GM18909 (cell line): Measurements from ENCODE around the gene LOC128125822.
"Not testable (repeated sequence)": the region's sequence is repeated elsewhere in the genome, so short reads cannot be mapped to it uniquely, and the experiment has no call there.

Source experiments
- ATAC-seq: cut with Tn5 transposase; IDR thresholded peaks from one replicate; pipeline ENCODE4 v1.9.1; 2021; ENCODE audit warnings: mild to moderate bottlenecking; ENCODE audit not compliant: unreplicated experiment, poor library complexity

Gene LOC128125822

GRCh38 chr6:63572044-63572746 is at the start of gene LOC128125822, which contains the start of gene PTP4A1:
TSS of gene LOC128125822 (plus strand) at chr6:63572480.
TSS of gene PTP4A1 (plus strand) at chr6:63572480. CDS start at chr6:63576881, 4,401 bp downstream.
- peak; percentile 90 for ATAC-seq

DNA sequence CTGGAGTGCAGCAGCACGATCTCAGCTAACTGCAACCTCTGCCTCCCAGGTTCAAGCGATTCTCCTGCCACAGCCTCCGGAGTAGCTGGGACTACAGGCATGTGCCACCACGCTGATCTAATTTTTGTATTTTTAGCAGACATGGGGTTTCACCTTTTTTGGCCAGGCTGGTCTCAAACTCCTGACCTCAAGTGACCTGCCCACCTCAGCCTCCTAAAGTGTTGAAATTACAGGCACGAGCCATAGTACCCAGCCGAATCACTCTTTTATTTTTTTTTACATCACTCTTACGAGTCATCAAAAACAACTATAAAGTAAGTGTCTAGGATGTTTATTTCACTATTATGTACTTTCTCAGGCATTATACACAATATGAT is 49.4 kb upstream of the LOC128125822 start:
- ATAC-seq, result not testable (repeated sequence)

GRCh38 chr6:63523630-63524029 is 48.6 kb upstream of the LOC128125822 start:
- ATAC-seq, result no peak

DNA sequence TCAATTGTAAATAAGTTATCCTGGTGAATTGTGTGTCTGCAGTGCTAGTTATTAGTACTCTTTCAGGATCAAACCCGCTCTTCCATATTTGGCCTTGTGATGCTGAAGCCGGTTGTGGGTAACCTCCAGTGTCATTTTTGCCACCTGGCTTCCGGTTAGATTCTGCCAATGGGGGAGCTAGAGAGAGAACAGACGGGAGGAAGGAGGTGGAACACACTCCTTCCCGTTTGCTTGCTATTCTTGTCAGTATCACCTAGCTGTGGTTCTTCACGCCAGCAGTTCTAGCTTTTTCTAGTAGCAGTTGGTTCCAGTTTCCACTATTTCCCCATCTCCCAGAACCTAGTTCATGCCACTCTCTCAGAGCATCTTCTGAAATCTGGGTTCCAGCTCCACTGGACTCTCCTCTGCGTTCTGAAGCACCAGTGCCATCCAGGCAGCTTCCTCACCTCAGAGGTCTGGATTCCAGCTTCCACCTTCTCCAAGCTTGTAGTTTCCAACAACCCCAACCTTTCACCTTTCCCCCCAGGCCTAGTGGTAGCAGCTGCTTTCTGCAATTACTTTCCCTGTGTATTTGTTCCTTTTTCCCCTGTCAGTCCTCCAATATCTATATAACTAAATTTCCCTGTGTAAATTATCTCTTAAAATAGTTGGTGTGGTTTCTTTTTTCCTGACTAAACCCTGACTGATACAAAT is 46.9 kb upstream of the LOC128125822 start:
- no peak for ATAC-seq

- no peak for ATAC-seq
Measured at GRCh38 chr6:63526931-63527330, 45.3 kb upstream of the LOC128125822 start.

- no peak for ATAC-seq
Measured at GRCh38 chr6:63527658-63528514, 44.4 kb upstream of the LOC128125822 start.

DNA sequence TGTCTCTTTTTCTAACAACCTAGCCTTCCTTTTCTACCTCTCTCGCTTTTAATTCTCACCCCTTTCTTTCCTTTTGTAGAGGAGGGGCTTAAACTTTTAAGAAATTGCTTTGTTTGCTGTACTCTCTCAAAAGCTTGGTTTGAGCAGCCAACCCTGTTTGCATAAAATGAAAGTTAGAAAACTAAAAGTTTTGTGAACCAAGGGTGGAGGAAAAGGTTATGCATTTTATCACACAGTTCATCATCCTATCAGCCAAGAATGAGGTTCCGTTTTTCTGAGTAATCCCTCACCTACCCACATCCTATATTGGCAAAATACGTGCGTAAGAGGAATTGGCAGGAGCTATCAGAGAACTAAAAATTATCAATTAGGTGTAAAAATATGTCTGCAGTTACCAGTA is 42.8 kb upstream of the LOC128125822 start:
- no peak for ATAC-seq

GRCh38 chr6:63530182-63530581 is 42.1 kb upstream of the LOC128125822 start:
- ATAC-seq, result no peak

- no peak for ATAC-seq
Measured at GRCh38 chr6:63530991-63531390, 41.3 kb upstream of the LOC128125822 start.

DNA sequence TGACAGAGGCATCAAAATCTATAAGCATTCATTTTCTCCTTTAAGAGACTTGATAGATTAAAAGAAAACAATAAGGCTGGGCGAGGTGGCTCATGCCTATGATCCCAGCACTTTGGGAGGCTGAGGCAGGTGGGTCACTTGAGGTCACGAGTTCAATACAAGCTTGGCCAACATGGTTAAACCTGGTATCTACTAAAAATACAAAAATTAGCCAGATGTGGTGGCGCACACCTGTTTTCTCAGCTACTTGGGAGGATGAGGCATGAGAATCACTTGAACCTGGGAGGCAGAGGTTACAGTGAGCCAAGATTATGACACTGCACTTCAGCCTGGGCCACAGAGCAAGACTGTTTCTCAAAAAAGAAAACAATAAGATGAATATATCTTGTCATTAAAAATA is 39.3 kb upstream of the LOC128125822 start:
- ATAC-seq, result no peak

GRCh38 chr6:63533952-63534351 is 38.3 kb upstream of the LOC128125822 start:
- no peak for ATAC-seq

DNA sequence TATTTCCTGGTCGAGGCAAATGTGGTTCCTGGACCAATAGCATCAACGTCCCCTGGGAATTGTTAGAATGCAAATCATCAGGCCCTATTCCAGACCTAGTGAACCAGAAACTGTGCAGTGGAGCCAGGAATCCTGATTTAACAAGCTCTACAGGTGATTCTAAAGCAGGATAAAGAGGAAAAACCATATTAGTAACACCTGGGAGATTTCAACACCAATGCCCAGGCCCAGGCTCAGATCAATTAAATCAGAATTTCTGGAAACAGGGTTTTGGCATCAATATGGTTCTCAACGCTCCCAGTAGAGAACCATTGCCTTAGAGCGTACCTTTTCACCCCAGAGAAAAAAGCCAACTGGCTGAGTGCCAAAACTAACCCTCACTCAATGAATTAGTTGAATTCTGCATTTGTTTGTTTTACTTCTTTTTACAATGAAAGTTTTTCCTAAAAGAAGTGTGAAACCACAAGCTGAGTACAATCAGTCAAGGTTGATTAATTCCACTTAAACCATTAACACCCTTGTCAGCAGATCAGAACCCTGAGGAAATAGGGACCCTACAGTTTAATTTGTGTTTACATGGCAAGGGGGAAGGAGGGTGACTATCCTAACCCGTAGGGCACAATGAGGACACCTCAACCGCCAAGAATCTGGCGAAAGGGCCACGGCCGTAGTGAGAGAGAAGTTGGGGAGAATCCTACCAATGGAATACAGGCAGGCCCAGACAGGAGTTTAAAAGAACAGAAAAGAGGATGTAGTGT is 34.9 kb upstream of the LOC128125822 start:
- peak; percentile 76 for ATAC-seq

- ATAC-seq, result no peak
Measured at GRCh38 chr6:63537959-63538300, 34.4 kb upstream of the LOC128125822 start.

DNA sequence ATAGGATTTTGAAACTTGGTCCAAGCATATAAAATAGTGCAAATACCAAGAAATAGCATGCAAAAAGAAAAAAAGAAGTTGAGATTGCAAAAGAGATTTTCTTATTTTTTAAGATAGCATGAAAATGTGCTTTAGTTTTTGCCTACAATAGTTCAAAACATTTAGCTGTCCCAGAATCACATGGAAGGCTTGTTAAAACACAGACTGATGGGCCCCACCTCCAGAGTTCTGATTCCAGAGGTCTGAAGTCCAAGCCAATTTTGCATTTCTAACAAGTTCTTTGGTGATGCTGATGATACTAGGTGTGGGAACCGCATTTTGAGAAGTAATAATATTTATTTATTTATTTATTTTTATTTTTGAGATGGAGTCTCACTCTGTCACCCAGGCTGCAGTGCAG is 33.7 kb upstream of the LOC128125822 start:
- no peak for ATAC-seq

DNA sequence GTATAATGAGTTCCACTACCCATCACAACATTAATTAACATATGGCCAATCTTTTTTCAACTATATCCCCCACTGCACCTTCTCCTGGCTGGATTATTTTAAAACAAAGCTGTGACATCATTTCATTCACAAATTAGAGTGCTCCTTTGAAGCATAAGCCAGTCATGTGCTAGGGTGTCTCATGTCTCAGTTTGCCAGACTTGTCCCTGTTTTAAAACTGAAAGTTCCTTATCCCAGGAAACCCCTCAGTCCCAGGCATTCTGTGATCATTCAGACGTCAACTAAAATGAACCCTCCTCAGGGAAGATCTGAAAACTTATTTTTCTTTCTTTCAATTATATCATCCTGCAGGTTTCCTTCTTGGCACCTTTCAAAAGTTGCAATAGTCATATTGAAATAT is 29.3 kb upstream of the LOC128125822 start:
- no peak for ATAC-seq

GRCh38 chr6:63543982-63544381 is 28.3 kb upstream of the LOC128125822 start:
- no peak for ATAC-seq

- ATAC-seq, result no peak
Measured at GRCh38 chr6:63546236-63546635, 26.0 kb upstream of the LOC128125822 start.

- ATAC-seq, result no peak
Measured at GRCh38 chr6:63546697-63547096, 25.6 kb upstream of the LOC128125822 start.

DNA sequence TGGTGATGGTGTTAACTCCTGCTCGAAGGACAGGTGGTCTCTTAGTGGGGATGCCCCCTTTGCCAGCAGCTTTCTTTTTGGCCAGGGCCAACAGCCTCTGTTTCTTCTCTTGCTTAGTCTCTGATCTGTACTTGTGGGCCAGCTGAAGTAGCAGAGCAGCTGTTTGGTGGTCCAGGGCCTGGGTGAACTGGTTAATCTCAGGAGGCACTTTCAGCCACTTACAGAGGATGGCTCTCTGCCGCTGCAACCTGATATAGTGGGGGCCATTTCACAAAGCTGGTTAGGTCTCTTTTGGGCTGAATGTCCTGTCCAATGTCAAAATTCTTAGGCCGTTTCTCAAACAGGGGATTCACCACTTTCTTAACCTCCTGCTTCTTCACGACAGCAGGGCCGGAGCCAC is 23.2 kb upstream of the LOC128125822 start:
- no peak for ATAC-seq

DNA sequence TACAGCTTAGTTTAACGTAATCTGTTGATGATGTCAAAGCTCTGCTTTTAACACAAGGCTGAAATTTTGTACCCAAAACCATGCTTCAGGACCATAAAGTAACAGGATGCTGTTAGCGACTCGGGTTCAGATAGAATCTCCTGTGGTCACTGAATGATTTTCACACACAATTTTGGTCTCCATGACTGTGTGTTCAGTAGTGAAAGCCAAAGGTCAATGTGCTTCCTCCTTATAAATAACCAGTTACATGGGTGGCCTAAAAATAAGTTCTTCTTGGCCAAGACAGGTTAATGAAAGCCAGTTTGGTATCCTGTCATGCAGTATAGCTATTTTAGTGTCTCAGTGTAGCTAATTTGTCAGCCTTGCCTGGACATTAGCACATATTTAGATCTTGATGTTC is 19.1 kb upstream of the LOC128125822 start:
- ATAC-seq, result peak; percentile 99
